ENCODE results near the gene ANKRD13A.
A peak's percentile ranks its signal among the peaks of the same experiment; 100 is the strongest.
"Not testable (repeated sequence)": the region's sequence is repeated elsewhere in the genome, so short reads cannot be mapped to it uniquely, and the experiment has no call there.

Gene ANKRD13A

DNA sequence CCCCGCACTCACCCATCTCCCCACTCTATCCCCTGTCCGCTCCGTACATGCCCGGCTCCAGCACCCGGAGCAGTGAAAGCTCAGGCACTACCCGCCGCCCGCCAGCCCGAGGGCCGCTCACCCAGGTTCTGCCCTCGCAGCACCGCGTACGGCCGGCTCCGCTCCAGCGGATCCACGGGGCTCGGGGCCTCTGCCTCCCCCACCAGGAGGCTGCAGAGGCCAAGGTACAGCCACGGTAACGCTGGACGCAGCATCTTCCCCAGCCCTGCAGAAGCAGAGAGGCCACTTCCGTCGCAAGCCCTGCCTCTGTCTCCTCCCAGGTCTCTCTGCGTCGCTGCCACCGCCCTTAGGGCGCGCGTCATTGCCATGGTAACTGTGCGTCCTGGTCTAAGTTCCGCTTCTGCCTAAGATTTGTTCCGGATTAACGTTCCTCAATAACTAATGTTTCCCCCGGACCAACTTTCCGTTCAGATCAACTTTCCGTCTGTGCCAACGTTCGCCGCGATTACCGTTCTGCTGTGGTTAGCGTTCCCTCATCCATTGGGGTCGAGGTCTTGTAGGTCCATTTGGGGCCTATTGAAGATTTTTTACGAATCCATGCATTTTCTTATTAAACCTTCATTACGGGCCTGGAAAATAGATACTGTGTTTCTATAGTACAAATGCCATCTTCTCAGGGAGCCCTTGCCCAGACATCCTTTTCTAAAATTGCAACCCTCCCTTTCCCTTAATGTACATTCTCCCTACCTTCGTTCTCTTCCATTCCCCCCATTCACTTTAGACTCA is 49.2 kb downstream of the ANKRD13A start, which contains the start of gene C12orf76:
Gene C12orf76, minus strand, starts transcription at position 281 of the 786 bp plus-strand sequence. Its CDS starts 27 bp downstream, at position 254.
- peak; percentile 98 for DNase-seq (ENCODE audit: low read depth, low spot score)

DNA sequence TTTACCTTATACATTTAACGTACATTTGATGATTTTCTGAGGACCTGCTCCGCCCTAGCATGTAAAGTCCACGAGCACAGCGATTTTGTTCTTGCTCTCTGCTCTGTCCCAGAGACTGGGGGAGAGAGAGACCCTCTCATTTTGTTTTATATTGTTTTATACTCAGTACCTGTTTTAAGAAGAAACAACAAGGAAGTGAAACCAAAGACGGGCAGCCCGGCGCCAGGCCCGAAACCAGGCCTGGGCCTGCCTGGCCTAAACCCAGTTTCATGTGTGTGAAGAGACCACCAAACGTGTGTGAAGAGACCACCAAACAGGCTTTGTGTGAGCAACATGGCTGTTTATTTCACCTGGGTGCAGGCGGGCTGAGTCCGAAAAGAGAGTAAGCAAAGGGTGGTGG is 49.8 kb downstream of the ANKRD13A start:
- DNase-seq (ENCODE audit: low read depth, low spot score), result not testable (repeated sequence)

DNA sequence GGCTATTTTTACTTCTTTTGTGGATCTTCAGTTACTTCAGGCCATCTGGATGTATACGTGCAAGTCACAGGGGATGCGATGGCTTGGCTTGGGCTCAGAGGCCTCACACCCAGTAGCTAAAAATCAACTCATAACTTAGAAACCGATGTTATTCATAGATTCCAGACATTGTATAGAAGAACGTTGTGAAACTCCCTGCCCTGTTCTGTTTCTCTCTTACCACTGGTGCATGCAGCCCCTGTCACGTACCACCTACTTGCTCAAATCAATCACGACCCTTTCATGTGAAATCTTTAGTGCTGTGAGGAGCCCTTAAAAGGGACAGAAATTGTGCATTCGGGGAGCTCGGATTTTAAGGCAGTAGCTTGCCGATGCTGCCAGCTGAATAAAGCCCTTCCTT is 50.4 kb downstream of the ANKRD13A start:
- not testable (repeated sequence) for DNase-seq (ENCODE audit: low read depth, low spot score)

DNA sequence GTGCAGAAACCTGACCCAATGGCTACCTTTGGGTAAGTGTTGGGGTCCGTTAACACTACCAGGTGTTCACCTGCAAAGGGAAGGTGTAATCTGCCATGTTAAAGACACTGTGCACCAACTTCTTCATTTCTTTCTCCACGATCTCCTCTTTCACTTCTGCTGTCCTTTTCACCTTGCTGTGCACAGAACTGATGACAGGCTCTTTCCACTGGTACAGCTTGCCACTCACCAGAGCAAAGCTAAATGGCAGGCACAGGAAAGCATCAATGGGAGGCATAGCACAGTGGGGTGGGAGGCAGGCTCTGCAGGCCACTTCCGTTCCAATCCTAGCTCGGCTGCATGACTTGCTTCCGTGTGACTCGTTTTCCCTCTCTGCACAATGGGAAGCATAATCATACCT is 51.7 kb downstream of the ANKRD13A start:
- DNase-seq (ENCODE audit: low read depth, low spot score), result no peak

DNA sequence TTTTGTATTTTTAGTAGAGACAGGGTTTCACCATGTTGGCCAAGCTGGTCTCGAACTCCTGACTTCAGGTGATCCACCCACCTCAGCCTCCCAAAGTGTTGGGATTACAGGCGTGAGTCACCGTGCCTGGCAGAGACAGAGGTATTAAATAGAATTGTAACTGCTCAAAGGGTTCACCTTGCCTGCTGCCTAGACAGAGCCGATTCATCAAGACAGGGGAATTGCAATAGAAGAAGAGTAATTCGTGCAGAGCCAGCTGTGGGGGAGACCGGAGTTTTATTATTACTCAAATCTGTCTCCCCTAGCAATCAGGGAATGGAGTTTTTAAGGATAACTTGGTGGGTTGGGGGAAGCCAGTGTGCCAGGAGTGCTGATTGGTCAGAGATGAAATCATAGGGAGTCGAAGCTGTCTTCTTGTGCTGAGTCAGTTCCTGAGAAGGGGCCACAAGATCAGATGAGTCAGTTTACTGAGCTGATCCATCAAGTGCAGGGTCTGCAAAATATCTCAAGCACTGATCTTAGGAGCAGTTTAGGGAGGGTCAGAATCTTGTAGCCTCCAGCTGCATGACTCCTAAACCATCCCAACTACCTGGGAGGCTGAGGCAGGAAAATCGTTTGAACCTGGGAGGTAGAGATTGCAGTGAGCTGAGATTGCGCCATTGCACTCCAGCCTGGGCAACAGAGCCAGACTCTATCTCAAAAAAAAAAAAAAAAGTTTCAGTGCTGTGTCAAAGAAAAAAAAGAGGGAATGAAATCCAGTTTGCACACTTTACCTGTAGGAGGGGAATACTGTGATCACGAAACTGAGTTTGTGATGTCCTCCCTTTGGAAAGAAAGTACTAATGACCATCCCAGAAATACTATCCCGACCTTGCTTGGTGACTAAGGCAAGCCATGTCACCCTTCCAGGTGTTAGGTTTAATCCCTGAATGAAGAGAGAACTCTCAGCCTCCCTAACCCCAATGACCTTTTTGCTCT is 56.4 kb downstream of the ANKRD13A start:
- DNase-seq (ENCODE audit: low read depth, low spot score), result peak; percentile 66

DNA sequence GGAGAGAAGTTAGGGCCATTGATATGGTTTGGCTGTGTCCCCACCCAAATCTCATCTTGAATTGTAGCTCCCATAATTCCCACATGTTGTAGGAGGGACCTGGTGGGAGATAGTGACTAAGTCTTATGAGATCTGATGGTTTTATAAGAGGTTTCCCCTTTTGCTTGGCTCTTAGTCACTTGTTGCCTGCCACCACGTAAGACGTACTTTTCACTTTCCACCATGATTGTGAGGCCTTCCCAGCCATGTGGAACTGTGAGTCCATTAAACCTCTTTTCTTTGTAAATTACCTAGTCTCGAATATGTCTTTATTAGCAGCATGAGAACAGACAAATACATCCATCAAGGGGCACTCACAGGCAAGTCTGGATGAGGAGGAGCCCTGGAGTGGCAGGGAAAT is 57.4 kb downstream of the ANKRD13A start:
- DNase-seq (ENCODE audit: low read depth, low spot score), result not testable (repeated sequence)

DNA sequence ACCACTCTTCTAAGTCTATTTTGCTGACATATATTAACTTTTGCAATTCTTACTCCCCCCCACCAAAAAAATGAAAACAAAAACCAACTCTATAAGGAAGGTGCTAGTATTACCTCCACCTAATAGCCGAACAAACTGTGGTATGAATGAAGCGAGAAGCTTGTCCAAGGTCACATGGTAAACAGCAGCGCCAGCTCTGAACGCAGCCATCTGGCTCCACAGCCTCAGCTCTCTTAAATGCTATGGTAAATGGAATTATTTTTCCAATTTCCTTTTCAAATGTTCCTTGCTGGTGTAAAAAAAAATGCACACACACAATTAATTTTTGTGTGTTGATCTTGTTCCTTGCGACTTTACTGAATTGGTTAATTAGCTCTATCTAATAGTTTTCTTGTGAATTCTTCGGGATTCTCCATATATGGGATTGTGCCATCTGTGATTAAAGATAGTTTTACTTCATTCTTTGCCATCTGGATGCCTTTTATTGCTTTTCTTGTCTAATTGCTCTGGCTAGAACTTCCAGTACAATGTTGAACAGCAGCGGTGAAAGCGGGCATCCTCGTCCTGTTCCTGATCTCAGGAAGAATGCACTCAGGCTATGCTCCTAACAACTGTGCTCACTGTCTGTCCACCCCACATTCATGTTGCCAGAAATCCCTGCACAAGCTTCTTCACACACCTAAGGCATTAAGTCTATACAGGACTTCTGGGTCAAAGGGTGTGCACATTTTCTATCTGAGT is 59.8 kb downstream of the ANKRD13A start:
- no peak for DNase-seq (ENCODE audit: low read depth, low spot score)

DNA sequence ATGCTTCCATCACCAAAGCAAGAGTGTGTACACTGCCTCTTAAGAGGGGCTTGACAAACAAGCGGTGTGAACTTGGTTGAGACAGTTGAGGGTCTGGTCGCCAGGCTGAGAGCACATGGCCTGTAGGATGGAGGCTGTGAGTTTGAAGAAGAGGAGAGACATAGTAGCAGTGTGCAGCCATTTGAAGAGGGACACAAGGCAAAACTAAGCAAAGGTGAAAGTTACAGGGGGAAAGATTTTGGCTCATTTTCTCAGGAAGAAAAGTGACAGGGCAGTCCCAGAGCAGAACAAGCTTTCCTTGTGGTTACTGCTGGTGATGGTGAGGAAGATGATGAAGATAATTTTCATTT is 60.4 kb downstream of the ANKRD13A start:
- no peak for DNase-seq (ENCODE audit: low read depth, low spot score)

DNA sequence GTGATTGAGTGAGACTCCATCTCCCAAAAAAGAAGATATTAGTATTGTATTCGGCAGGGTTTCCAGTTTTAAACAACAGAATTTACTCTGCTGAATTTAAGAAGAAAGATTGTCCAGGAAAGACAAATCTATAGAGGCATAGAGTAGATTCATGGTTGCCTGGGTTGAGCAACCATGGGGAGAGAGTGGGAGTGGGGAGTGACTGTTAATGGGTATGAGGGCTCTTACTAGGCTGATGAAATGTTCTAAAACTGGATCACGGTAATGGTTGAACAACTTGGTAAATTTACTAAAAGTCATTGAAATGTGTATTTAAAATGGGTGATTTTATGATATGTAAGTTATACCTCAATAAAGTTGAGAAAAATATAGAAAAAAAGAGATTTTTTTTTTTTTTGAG is 63.0 kb downstream of the ANKRD13A start:
- no peak for DNase-seq (ENCODE audit: low read depth, low spot score)

DNA sequence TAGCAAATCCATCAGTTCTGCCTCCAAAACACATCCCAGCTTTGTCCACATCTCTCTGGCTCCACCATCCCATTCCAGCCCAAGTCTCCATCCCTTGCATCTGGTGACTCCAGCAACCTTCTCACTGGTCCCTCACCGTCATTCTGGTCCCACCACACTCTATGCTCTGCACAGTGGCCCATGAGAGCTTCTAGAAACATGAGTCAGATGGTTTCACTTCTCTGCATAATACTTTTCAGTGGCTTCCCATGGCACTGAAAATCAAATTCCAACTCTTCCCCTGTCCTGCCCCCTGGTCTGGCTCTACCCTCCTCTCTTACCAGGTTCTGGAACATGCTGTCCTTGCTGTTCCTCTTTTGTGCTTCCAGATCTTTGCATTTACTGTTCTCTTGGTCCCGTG is 66.3 kb downstream of the ANKRD13A start:
- DNase-seq (ENCODE audit: low read depth, low spot score), result no peak

DNA sequence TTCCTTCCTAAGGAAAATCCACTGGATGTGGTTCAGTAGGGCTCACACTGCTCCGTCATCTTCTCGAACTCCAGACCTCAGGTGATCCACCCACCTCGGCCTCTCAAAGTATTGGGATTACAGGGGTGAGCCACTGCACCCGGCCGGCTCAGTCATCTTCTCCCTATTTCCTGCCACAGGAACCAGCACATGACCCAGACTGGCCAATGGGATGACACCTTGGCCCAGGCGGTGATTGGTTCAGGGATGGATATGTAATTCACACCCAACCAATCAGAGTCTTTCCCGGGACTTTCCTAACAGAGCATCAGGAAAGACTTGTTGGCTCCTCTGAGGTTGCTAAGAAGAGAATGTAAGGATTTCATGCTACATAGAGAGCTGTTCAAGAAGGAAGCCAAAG is 68.3 kb downstream of the ANKRD13A start:
- DNase-seq (ENCODE audit: low read depth, low spot score), result no peak

DNA sequence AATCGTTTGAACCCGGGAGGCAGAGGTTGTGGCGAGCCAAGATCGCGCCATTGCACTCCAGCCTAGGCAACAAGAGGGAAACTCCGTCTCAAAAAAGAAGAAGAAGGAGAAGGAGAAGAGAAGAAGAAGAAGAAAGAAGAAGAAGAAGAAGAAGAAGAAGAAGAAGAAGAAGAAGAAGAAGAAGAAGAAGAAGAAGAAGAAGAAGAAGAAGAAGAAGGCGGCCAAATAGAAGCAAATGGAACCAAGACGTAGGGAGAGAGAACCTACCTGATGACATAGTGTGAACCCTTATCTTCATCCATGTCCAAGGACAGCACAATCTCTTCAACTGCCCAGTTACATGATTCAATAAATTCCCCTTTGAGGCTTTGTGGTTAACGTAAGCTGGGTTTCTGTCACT is 68.9 kb downstream of the ANKRD13A start:
- DNase-seq (ENCODE audit: low read depth, low spot score), result not testable (repeated sequence)

DNA sequence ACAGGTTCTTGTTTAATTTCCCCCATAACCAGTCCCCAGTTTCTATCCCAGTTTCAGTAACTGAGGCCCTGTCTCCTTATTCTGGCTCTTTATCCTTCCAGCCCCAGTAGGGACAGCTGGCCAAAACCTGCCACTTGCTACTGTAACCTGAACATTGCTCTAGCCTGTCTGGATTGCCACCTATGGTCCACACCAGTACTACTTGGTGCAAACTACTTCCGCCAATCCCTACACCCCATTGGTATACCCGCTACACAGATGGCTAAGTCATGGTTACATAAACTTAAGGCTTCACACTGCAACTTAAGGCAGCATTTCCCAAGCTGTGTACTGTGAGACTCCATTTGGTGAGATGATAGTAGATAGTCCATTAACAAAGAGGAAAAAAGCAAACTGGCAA is 69.4 kb downstream of the ANKRD13A start:
- DNase-seq (ENCODE audit: low read depth, low spot score), result no peak

DNA sequence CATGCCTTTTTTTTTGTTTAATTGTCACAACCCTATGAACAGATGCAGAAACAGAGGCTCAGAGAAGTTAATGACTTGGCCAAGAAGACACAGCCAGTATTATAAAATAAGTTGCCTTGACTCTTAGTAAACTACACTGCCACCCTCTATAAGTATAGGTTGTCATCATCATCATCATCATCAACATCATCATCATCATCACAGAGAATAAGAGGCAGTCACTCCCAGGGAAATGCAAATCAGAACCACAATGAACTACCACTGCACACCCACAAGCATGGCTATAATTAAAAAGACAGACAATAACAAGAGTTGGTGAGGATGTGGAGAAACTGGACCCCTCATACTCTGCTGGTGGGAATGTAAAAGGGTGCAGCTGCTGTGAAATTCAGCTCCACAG is 72.3 kb downstream of the ANKRD13A start:
- DNase-seq (ENCODE audit: low read depth, low spot score), result no peak

DNA sequence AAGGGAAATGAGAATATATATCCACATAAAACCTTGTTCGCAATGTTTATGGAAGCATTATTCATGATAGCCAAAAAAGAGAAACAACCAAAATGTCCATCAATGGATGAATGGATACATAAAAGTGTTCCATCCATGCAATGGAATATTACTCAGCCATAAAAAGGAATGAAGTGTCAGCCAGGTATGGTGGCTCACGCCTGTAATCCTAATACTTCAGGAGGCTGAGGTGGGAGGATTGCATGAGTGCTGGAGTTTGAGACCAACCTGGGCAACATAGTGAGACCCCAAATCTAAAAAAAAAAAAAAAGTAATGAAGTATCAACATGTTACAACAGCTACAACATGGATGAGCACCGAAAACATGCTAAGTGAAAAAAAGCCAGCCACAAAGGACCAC is 72.7 kb downstream of the ANKRD13A start:
- DNase-seq (ENCODE audit: low read depth, low spot score), result no peak

DNA sequence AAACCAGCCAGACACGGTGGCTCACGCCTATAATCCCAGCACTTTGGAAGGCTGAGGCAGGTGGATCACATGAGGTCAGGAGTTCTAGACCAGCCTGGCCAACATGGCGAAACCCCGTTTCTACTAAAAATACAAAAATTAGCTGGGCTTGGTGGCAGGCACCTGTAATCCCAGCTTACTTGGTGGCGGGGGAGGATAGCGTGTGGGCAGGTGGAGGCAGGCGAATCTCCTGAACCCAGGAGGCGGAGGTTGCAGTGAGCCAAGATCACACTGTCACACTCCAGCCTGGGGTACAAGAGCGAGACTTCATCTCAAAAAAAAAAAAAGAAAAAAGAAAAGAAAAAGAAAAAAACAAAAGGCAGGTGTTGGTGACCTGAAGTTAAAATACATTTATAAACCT is 73.4 kb downstream of the ANKRD13A start:
- DNase-seq (ENCODE audit: low read depth, low spot score), result not testable (repeated sequence)

DNA sequence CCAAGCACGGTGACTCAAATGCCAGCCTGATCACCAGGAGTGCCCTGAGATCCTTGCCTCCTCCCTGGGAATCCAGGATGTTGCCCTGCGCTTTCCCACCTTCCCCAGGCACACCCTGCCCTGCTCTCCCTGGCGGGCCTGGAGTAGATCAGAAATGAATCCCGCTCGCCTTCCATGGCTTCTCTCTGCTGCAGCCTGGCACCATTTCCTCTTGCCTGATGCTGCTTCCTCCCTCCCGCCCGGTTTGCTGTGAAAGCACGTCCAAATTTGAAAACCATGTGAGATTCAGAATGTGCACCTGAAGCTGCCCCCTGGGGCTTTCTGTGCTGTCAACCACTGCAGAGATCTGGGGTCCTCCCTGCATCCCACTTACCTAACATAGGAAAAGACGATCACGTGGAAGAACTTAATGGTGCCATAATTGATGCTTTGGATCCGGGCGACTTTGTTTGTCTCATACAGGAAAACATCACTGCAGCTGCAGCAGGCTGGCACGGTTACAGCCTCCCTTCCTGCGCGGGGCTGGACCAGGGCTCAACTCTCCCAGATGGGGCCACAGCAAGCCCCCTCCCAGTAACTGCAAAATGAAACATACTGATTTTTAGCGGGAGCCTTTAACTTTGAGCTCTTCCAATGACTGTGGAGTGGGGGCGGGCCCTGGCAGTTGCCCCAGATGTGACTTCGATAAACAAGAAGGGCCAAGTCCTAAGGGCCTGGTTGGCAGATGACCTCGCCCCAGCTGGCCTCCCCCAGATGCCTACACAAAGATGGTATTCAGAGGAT is 74.0 kb downstream of the ANKRD13A start:
- no peak for DNase-seq (ENCODE audit: low read depth, low spot score)

DNA sequence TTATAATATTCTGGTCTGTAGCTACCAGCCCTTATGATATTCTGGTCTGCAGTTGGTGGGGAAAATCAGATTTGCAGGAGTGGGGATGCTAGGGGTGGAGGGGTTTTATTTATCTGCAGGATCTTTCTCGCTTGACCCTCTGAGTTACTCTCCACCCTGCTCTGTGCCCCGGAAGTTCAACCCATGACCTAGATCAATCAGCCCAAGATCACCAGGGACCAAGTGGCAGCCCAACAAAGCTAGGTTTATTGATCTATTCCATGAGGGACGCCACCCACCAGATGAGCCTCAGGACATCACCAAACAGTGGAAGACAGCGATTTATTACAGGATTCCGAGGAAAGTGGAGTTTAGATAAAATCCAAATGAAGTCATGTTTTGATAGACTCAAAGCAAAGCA is 74.9 kb downstream of the ANKRD13A start:
- DNase-seq (ENCODE audit: low read depth, low spot score), result no peak

DNA sequence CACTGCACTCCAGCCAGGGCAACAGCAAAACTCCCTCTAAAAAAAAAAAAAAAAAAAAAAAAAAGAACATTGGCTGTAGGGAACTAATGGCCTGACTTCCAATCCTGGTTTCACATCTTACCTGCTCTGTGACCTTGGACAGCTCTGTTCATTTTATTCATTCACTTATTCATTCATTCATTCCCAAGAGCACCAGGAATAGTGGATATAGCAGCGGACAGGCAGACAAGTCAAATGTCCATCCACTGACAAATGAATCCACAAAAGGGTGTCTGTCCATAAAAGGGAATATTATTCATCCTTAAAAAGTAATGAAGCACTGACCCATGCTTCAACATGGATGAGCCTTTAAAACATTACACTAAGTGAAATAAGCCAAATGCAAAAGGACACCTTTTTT is 76.7 kb downstream of the ANKRD13A start:
- no peak for DNase-seq (ENCODE audit: low read depth, low spot score)

DNA sequence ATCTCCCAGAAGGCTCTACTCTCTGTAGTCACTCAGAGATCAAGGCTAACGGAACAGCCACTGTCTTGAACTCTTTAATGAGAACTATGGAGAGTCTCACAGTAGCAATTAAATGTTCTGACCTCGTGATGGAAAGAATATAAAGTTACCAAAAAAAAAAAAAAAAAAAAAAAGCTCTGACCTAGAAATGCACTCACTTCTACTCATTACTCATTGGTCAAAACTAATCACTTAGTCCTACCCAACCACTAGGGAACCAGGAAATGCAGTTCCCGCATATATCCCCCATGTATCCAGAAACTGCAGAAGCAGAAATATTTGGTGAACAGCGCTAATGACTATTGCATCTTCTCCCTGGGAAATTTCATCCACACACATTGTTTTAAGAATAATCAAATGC is 78.6 kb downstream of the ANKRD13A start:
- DNase-seq (ENCODE audit: low read depth, low spot score), result no peak

Data from astrocyte of the hippocampus (primary cell).